Measurements from ENCODE around the gene ZNF749.
A peak's percentile ranks its signal among the peaks of the same experiment; 100 is the strongest.
"Not testable (repeated sequence)": the region's sequence is repeated elsewhere in the genome, so short reads cannot be mapped to it uniquely, and the experiment has no call there.

The ZNF749 gene

DNA sequence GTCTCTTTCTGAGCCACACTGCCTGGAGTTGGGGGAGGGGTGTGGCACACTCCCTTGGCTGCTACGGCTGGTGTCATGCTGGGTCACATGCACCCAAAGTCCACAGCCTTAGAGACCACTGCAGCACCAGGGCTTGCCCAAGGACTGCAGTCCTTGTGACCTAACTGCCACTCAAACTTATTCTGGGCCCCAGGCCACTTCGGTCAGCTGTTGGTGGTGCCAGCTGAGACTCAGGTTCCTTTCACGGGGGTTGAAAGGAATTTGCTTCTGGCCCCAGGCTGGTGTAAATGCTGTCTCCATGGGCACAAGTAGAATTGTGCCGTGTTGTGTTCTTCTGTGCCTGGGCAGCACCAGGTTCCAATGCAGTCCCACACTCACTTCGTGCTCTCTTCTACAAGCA lies 31.4 kb downstream of the ZNF749 start:
- no peak for DNase-seq (ENCODE audit: low spot score)

DNA sequence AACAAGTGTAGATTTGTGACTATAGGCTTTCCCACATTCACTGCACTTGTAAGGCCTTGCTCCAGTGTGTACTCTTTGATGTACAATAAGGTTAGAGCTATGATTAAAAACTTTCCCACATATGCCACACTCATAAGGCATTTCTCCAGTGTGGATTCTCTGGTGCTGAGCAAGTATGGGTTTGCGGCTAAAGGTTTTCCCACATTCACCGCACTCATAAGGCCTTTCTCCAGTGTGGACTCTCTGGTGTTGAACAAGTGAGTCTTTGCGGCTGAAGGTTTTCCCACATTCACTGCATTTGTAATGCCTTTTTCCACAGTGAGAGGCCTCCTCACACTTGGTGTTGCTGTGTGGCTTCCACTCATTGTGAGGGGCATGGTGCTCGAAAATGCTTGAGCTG lies 38.5 kb downstream of the ZNF749 start:
- no peak for DNase-seq (ENCODE audit: low spot score)

DNA sequence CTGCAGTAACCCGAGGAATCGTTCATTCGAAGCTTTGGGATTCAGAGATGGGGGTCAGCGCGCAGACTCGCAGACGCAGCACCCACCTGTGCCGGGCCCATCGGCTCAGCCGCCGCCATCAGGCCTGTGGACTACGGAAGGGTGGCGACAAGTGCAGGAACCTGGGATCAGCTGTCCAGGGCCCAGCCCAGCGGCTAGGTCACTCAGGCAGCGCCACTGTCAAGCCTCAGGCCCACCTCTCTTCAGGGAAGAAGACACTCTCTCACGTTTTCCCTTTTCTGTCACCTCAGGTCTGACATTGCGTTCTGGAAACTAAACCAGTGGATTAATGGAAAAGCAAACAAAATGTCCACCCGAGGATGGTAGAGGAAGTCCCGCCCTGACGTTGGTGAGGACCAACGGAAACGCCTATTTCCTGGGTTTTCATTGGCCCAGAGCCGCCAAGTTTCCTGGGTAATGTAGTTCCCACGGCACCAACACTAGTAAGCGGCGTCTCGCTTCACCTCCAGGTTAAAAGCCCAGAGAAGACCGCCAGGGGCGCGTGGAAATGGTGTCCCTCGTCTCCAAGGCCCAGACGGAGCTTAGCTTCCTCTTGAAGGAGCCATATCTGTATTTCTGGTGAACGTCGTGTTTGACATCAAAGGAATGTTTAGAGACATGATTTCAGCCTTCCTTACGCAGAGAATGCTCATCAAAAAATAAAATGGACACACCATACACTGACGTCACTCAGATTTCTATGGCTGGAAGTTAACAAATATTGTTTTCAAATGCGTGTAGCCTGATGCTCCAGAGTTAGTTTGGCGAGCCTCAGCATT lies 42.3 kb downstream of the ZNF749 start, which contains the start of gene ZNF772:
ZNF772 (minus strand) TSS at position 376 of the 818 bp plus-strand sequence; CDS start at position 119, 257 bp downstream.
- DNase-seq (ENCODE audit: low spot score) = peak; percentile 92

DNA sequence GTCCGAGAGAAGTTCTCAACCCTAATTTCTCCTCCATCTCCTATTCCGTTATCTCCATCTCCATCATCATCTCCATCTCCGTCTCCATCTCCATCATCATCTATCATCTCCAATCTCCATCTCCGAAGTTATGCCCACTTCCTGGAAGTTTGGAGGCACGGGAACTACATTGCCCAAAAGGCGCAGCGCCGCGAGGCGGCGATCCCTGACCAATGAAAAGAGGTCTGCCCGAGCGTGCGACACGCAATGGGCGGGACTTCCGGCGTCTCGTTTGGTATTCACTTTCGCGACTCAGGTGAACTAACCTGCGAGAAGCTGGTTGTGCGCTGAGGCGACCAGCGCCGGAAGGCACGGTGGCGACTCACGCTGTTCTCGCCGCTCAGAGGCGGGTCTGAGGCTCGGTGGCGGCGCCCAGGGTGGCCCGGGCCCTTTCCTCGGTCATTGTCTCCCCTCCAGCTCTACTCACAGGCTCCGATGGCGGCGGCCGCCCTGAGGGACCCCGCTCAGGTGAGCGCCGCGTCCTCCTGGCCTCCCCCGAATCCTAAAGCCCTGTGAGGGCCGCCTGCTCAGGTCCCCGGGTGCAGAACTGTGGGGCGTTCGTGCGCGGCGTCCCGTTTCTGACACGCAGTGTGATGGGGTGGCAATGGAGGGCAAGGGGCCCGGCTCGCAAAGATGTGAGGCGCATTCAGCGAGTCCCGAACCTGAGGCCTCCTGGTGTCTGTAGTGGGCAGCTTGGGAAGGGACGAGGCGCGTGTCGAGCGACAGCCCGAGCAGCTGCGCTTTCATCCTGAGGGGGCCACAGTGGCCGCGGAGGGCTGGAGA lies 52.6 kb downstream of the ZNF749 start, which contains the start of gene ZNF419:
ZNF419 (plus strand) TSS at position 274 of the 822 bp plus-strand sequence; CDS start at position 475, 201 bp downstream.
- peak; percentile 94 for DNase-seq (ENCODE audit: low spot score)

DNA sequence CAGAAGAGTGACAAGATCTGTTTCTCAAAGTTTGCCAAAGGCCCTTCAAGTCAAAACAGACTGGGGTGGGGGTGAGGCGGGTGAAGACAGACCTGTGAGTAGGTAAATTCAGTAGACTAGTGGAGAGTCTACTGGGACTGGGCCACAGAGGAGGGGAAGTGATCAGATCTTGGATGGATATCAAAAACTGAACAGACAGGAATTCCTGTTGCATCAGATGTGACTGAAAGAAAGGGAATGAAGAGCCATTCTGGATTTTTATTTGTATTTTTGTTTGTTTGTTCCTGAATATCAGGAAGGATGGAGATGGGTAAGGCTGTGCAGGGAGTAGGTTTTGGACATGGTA lies 53.1 kb downstream of the ZNF749 start:
- not testable (repeated sequence) for DNase-seq (ENCODE audit: low spot score)

All from activated CD4-positive, alpha-beta T cell treated with anti-CD3 and anti-CD28 coated beads, Interleukin-2, Interleukin-4, amounts not matched to agents 100 ng/mL and 50 ng/mL, durations not matched to agents 16 hours and 8 hours (primary cell).